ENCODE measurements around the gene VWA7. TPM values are rescaled to one million over a fixed set of nuclear protein-coding genes. Genes with fewer than 3 reads are reported as not detected.

VWA7 gene
- polyA plus RNA-seq, 2 donors: 0.33 to 1.3 TPM

GRCh38 chr6:31739639-31740396 lies 37.3 kb downstream of the VWA7 start, which contains the start of gene MSH5:
Gene MSH5 (plus strand): TSS chr6:31740005. CDS start chr6:31740467, 462 bp downstream.
- H3K36me3 ChIP-seq (ENCODE audit: control insufficient read depth in 2 of 2, insufficient read depth in 2 of 2, low read length in 1 of 2): no peaks in the 10 kb centered on the region
- WGBS, 2 donors: 1% methylated on average over 58 of the region's 58 CpGs
- peaks cover 3 to 10% of the 10 kb centered on the region in 2 donors for H3K4me1 ChIP-seq (ENCODE audit: control insufficient read depth in 2 of 2, insufficient read depth in 2 of 2, low read length in 1 of 2)
- H3K27ac ChIP-seq (ENCODE audit: low read depth in 2 of 2, low read length in 1 of 2): peak within 1 kb of the TSS; percentile 96 to 98
- H3K27me3 ChIP-seq (ENCODE audit: control insufficient read depth in 1 of 2, insufficient read depth in 2 of 2, low read length in 2 of 2): no peaks in the 10 kb centered on the region
- peak within 1 kb of the TSS; percentile 74 to 83 for H3K4me3 ChIP-seq (ENCODE audit: low read depth in 1 of 2, low read length in 2 of 2)
- H3K9me3 ChIP-seq (ENCODE audit: control insufficient read depth in 2 of 2, insufficient read depth in 1 of 2, low read depth in 1 of 2, low read length in 1 of 2): no peaks in the 10 kb centered on the region

- Histone ChIP-seq H3K9me3 (ENCODE audit: control insufficient read depth in 2 of 2, insufficient read depth in 1 of 2, low read depth in 1 of 2, low read length in 1 of 2) (no peaks in the 10 kb centered on the region), H3K4me3 (ENCODE audit: low read depth in 1 of 2, low read length in 2 of 2) (peak overlapping the region; percentile 2 to 15), H3K27me3 (ENCODE audit: control insufficient read depth in 1 of 2, insufficient read depth in 2 of 2, low read length in 2 of 2) (no peaks in the 10 kb centered on the region), H3K27ac (ENCODE audit: low read depth in 2 of 2, low read length in 1 of 2) (peak overlapping the region; percentile 96 to 98), H3K4me1 (ENCODE audit: control insufficient read depth in 2 of 2, insufficient read depth in 2 of 2, low read length in 1 of 2) (peaks cover 3 to 17% of the 10 kb centered on the region in 2 donors), H3K36me3 (ENCODE audit: control insufficient read depth in 2 of 2, insufficient read depth in 2 of 2, low read length in 1 of 2) (peaks cover 7 to 12% of the 10 kb centered on the region in 2 donors)
- WGBS, 2 donors: 9 to 14% methylated on average over 6 of the region's 6 CpGs
Measured at GRCh38 chr6:31737991-31738979, 38.8 kb downstream of the VWA7 start.

DNA sequence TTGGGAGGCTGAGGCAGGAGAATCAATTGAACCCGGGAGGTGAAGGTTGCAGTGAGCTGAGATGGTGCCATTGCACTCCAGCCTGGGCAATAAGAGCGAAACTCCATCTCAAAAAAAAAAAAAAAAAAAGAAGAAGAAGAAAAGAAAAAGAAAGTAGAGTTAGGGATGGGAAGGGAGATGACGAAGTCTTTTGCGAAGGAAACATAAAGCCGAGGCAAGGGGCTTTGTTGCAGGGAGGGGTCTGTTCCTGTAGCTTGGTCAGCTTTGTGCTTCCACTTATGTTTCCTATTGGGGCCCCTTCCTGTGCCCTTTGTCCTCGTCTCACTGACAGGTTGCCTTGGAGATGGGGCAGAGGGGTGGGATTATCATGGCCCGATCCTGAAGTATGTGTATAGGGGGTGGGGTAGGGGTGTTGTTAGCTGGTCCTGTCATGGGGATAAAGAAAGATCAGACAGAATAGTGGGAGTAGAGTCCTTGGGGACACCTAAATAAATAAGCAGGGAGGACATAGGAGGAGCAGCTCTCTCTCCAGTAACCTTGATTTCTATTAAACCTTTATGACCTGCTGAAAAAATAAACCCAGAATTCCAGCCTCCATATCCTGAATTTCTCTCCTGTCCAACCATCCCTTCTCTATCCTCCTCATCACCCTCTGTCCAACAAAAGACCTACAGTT lies 39.7 kb downstream of the VWA7 start:
- Histone ChIP-seq H3K4me1 (ENCODE audit: control insufficient read depth in 2 of 2, insufficient read depth in 2 of 2, low read length in 1 of 2) (peaks cover 3 to 17% of the 10 kb centered on the region in 2 donors), H3K4me3 (ENCODE audit: low read depth in 1 of 2, low read length in 2 of 2) (peak overlapping the region in 1 of 2 donors; percentile 15)
- 42 to 52% methylated on average over 7 of the region's 7 CpGs for WGBS, 2 donors

GRCh38 chr6:31736768-31737314 lies 40.3 kb downstream of the VWA7 start:
- Histone ChIP-seq H3K4me1 (ENCODE audit: control insufficient read depth in 2 of 2, insufficient read depth in 2 of 2, low read length in 1 of 2) (peaks cover 3 to 17% of the 10 kb centered on the region in 2 donors), H3K4me3 (ENCODE audit: low read depth in 1 of 2, low read length in 2 of 2) (peak overlapping the region; percentile 60 to 88), H3K27me3 (ENCODE audit: control insufficient read depth in 1 of 2, insufficient read depth in 2 of 2, low read length in 2 of 2) (no peaks in the 10 kb centered on the region), H3K9me3 (ENCODE audit: control insufficient read depth in 2 of 2, insufficient read depth in 1 of 2, low read depth in 1 of 2, low read length in 1 of 2) (no peaks in the 10 kb centered on the region), H3K27ac (ENCODE audit: low read depth in 2 of 2, low read length in 1 of 2) (peak overlapping the region; percentile 96 to 97), H3K36me3 (ENCODE audit: control insufficient read depth in 2 of 2, insufficient read depth in 2 of 2, low read length in 1 of 2) (peaks cover 13 to 15% of the 10 kb centered on the region in 2 donors)
- WGBS, 2 donors: 31 to 32% methylated on average over 10 of the region's 10 CpGs

More for the DNA sequence above, 39.7 kb downstream of the VWA7 start:
- no peaks in the 10 kb centered on the region for H3K27me3 ChIP-seq (ENCODE audit: control insufficient read depth in 1 of 2, insufficient read depth in 2 of 2, low read length in 2 of 2)
- peaks cover 10 to 12% of the 10 kb centered on the region in 2 donors for H3K36me3 ChIP-seq (ENCODE audit: control insufficient read depth in 2 of 2, insufficient read depth in 2 of 2, low read length in 1 of 2)
- peak overlapping the region; percentile 96 to 98 for H3K27ac ChIP-seq (ENCODE audit: low read depth in 2 of 2, low read length in 1 of 2)
- H3K9me3 ChIP-seq (ENCODE audit: control insufficient read depth in 2 of 2, insufficient read depth in 1 of 2, low read depth in 1 of 2, low read length in 1 of 2): no peaks in the 10 kb centered on the region

DNA sequence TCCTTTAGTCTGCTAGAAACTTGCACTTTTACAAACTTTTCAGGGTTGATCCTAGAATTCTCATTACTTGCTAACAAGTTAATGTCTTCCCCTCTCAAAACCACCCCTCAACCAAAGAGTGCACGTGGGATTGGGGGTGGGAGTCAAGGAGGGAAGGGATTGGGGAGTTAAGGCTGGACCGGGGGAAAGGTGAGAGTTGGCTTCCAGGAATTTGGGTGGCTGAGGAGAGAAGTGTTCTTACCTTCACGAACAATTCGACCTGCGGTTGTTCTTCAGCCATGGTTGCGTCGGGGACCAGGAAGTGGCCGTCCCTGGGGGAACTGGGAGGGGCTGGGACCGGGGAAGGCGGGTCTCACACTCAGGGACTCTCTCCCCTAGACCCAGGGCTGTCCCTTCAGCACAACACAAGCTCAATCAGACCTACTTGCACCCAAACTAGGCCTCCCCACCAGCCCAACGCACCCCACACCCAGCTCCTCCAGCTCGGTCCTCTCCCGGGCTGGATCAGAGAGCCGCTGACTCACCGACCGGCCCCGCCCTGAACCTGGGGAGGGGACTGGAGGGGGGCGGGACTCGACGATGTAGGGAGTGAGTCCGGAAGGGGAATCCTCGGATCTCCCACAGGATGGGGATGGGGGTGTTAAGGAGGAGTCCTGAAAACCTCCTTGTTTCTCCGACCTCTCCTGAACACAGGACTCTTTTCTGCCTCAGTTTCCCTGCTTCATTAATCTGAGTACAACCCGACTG lies 40.9 kb downstream of the VWA7 start, which contains the start of gene CLIC1:
Gene CLIC1 (minus strand): TSS at position 510 of the 747 bp plus-strand sequence. CDS start 230 bp downstream, at position 280.
- Histone ChIP-seq H3K27me3 (ENCODE audit: control insufficient read depth in 1 of 2, insufficient read depth in 2 of 2, low read length in 2 of 2) (no peaks in the 10 kb centered on the region), H3K27ac (ENCODE audit: low read depth in 2 of 2, low read length in 1 of 2) (peak within 1 kb of the TSS; percentile 96 to 98), H3K9me3 (ENCODE audit: control insufficient read depth in 2 of 2, insufficient read depth in 1 of 2, low read depth in 1 of 2, low read length in 1 of 2) (no peaks in the 10 kb centered on the region), H3K36me3 (ENCODE audit: control insufficient read depth in 2 of 2, insufficient read depth in 2 of 2, low read length in 1 of 2) (peaks cover 14 to 16% of the 10 kb centered on the region in 2 donors), H3K4me1 (ENCODE audit: control insufficient read depth in 2 of 2, insufficient read depth in 2 of 2, low read length in 1 of 2) (peaks cover 3 to 17% of the 10 kb centered on the region in 2 donors), H3K4me3 (ENCODE audit: low read depth in 1 of 2, low read length in 2 of 2) (peak within 1 kb of the TSS; percentile 60 to 88)
- 0 to 1% methylated on average over 24 of the region's 24 CpGs for WGBS, 2 donors

DNA sequence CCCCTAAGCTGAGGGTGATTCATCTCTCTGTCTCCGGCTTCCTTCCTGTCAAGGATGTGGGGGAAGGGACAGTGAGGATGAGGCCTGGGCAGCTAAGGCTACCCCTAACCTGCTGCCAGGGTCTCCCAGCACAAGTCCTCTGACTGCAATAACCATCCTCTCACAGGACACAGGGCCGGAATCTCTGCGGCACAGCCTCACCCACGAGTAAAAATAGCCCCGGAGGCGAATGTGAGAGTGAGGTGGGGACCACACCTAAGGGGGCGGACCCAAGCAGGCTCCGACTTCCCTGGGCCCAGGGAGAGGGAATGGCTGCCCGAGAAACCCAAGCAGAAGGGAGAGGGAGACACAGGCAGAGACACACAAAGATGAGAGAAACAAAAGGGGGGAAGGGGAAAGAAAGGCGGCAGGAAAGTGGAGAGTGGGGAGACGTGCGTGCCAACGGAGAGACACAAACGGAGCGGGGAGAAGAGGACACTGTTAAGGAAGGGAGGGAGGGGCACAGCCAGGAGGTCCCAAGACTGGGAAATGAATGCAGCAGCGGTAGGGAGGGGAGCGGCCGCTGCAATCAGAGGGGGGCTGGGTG lies 42.2 kb downstream of the VWA7 start:
- Histone ChIP-seq H3K27ac (ENCODE audit: low read depth in 2 of 2, low read length in 1 of 2) (peak overlapping the region; percentile 96 to 97), H3K27me3 (ENCODE audit: control insufficient read depth in 1 of 2, insufficient read depth in 2 of 2, low read length in 2 of 2) (no peaks in the 10 kb centered on the region), H3K36me3 (ENCODE audit: control insufficient read depth in 2 of 2, insufficient read depth in 2 of 2, low read length in 1 of 2) (peaks cover 14 to 20% of the 10 kb centered on the region in 2 donors), H3K4me3 (ENCODE audit: low read depth in 1 of 2, low read length in 2 of 2) (peak overlapping the region; percentile 60 to 88), H3K9me3 (ENCODE audit: control insufficient read depth in 2 of 2, insufficient read depth in 1 of 2, low read depth in 1 of 2, low read length in 1 of 2) (no peaks in the 10 kb centered on the region), H3K4me1 (ENCODE audit: control insufficient read depth in 2 of 2, insufficient read depth in 2 of 2, low read length in 1 of 2) (peaks cover 3 to 17% of the 10 kb centered on the region in 2 donors)
- 0 to 4% methylated on average over 17 to 18 of the region's 18 CpGs for WGBS, 2 donors

DNA sequence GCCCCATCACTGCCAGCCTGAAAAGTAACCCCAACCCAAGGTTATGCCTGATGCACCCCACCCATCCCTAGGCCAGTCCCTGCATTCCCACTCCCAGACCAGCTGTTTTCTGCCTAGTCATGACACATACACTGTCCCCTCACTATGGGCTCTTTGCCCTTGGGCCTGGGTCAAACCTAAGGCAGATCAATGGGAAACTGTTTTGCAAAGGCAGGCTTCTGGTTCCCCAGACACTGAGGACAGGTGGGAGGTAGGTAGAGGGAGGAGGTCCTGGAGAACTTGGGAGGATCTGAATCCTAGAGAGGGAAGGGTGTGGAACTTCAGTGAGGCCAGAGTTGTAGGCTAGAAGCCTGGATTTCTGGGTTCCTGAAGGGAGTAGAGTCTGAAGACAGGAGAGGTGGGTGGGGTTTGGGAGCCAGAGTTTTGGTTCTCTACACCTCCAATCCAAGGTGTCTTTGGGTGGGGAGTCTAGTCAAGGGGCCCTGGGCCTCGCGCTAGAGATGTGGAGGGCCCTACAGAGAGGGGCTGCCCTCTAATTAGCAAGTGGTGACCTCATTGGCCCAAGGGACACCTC lies 42.8 kb downstream of the VWA7 start:
- Histone ChIP-seq H3K36me3 (ENCODE audit: control insufficient read depth in 2 of 2, insufficient read depth in 2 of 2, low read length in 1 of 2) (peaks cover 14 to 20% of the 10 kb centered on the region in 2 donors), H3K27ac (ENCODE audit: low read depth in 2 of 2, low read length in 1 of 2) (peak overlapping the region; percentile 96 to 97), H3K9me3 (ENCODE audit: control insufficient read depth in 2 of 2, insufficient read depth in 1 of 2, low read depth in 1 of 2, low read length in 1 of 2) (no peaks in the 10 kb centered on the region), H3K4me3 (ENCODE audit: low read depth in 1 of 2, low read length in 2 of 2) (peak overlapping the region; percentile 60 to 88), H3K4me1 (ENCODE audit: control insufficient read depth in 2 of 2, insufficient read depth in 2 of 2, low read length in 1 of 2) (peaks cover 3 to 17% of the 10 kb centered on the region in 2 donors), H3K27me3 (ENCODE audit: control insufficient read depth in 1 of 2, insufficient read depth in 2 of 2, low read length in 2 of 2) (no peaks in the 10 kb centered on the region)
- 8 to 12% methylated on average over 2 of the region's 2 CpGs for WGBS, 2 donors

- 74 to 80% methylated on average over 4 of the region's 4 CpGs for WGBS, 2 donors
- H3K36me3 ChIP-seq (ENCODE audit: control insufficient read depth in 2 of 2, insufficient read depth in 2 of 2, low read length in 1 of 2): peaks cover 14 to 20% of the 10 kb centered on the region in 2 donors
- no peak overlapping the region for H3K4me3 ChIP-seq (ENCODE audit: low read depth in 1 of 2, low read length in 2 of 2)
- H3K9me3 ChIP-seq (ENCODE audit: control insufficient read depth in 2 of 2, insufficient read depth in 1 of 2, low read depth in 1 of 2, low read length in 1 of 2): no peaks in the 10 kb centered on the region
- peaks cover 3 to 18% of the 10 kb centered on the region in 2 donors for H3K4me1 ChIP-seq (ENCODE audit: control insufficient read depth in 2 of 2, insufficient read depth in 2 of 2, low read length in 1 of 2)
- H3K27me3 ChIP-seq (ENCODE audit: control insufficient read depth in 1 of 2, insufficient read depth in 2 of 2, low read length in 2 of 2): no peaks in the 10 kb centered on the region
- peak overlapping the region in 1 of 2 donors; percentile 97 for H3K27ac ChIP-seq (ENCODE audit: low read depth in 2 of 2, low read length in 1 of 2)
Measured at GRCh38 chr6:31733734-31734133, 43.4 kb downstream of the VWA7 start.
